ENCODE results near the gene SPECC1L.

The SPECC1L gene, protein sequence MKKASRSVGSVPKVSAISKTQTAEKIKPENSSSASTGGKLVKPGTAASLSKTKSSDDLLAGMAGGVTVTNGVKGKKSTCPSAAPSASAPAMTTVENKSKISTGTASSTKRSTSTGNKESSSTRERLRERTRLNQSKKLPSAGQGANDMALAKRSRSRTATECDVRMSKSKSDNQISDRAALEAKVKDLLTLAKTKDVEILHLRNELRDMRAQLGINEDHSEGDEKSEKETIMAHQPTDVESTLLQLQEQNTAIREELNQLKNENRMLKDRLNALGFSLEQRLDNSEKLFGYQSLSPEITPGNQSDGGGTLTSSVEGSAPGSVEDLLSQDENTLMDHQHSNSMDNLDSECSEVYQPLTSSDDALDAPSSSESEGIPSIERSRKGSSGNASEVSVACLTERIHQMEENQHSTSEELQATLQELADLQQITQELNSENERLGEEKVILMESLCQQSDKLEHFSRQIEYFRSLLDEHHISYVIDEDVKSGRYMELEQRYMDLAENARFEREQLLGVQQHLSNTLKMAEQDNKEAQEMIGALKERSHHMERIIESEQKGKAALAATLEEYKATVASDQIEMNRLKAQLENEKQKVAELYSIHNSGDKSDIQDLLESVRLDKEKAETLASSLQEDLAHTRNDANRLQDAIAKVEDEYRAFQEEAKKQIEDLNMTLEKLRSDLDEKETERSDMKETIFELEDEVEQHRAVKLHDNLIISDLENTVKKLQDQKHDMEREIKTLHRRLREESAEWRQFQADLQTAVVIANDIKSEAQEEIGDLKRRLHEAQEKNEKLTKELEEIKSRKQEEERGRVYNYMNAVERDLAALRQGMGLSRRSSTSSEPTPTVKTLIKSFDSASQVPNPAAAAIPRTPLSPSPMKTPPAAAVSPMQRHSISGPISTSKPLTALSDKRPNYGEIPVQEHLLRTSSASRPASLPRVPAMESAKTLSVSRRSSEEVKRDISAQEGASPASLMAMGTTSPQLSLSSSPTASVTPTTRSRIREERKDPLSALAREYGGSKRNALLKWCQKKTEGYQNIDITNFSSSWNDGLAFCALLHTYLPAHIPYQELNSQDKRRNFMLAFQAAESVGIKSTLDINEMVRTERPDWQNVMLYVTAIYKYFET

GRCh38 chr22:24270556-24271385 lies at the start of gene SPECC1L:
Gene SPECC1L, plus strand, starts transcription at chr22:24270831. Its CDS starts 31,401 bp downstream, at chr22:24302232.
- DNase-seq (peak; percentile 90), ATAC-seq (ENCODE audit: insufficient read depth, low read depth) (peak; percentile 93)
- TF ChIP-seq EZH2 (IDR thresholded peaks at IDR 0.05; ENCODE audit: borderline replicate concordance, low read depth, low read length, severe bottlenecking) = no peak
- TF ChIP-seq, protein P1, sequence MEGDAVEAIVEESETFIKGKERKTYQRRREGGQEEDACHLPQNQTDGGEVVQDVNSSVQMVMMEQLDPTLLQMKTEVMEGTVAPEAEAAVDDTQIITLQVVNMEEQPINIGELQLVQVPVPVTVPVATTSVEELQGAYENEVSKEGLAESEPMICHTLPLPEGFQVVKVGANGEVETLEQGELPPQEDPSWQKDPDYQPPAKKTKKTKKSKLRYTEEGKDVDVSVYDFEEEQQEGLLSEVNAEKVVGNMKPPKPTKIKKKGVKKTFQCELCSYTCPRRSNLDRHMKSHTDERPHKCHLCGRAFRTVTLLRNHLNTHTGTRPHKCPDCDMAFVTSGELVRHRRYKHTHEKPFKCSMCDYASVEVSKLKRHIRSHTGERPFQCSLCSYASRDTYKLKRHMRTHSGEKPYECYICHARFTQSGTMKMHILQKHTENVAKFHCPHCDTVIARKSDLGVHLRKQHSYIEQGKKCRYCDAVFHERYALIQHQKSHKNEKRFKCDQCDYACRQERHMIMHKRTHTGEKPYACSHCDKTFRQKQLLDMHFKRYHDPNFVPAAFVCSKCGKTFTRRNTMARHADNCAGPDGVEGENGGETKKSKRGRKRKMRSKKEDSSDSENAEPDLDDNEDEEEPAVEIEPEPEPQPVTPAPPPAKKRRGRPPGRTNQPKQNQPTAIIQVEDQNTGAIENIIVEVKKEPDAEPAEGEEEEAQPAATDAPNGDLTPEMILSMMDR (IDR thresholded peaks at IDR 0.05; ENCODE audit: borderline replicate concordance, extremely low read depth, low read length, poor library complexity, severe bottlenecking) = peak; percentile 42
- Histone ChIP-seq H3K27me3 (ENCODE audit: insufficient read depth, low read length, poor library complexity) (no peaks in the 10 kb centered on the region), H3K36me3 (ENCODE audit: insufficient read depth, low read length) (peaks cover 8% of the 10 kb centered on the region), H3K4me2 (ENCODE audit: insufficient read depth, low read length) (peak within 1 kb of the TSS; percentile 71), H3K4me1 (ENCODE audit: insufficient read depth, low read length) (peaks cover 34% of the 10 kb centered on the region), H3K9ac (ENCODE audit: low read depth, low read length) (peak within 1 kb of the TSS; percentile 95), H3K9me3 (ENCODE audit: insufficient read depth, low read length, severe bottlenecking) (no peaks in the 10 kb centered on the region), H2AFZ (ENCODE audit: low read depth, low read length) (peak within 1 kb of the TSS; percentile 98), H4K20me1 (ENCODE audit: insufficient read depth, low read length) (peaks cover 7% of the 10 kb centered on the region), H3K27ac (ENCODE audit: low read length) (peak within 1 kb of the TSS; percentile 97), H3K4me3 (ENCODE audit: low read depth in 1 of 2, low read length in 2 of 2) (peak within 1 kb of the TSS; percentile 63 to 91), H3K79me2 (ENCODE audit: insufficient read depth, low read length) (peaks cover 50% of the 10 kb centered on the region)

GRCh38 chr22:24224468-24224867 lies 46.2 kb upstream of the SPECC1L start:
- TF ChIP-seq, protein P1 (IDR thresholded peaks at IDR 0.05; ENCODE audit: borderline replicate concordance, extremely low read depth, low read length, poor library complexity, severe bottlenecking) = no peak
- TF ChIP-seq EZH2 (IDR thresholded peaks at IDR 0.05; ENCODE audit: borderline replicate concordance, low read depth, low read length, severe bottlenecking) = no peak
- DNase-seq = no peak
- H3K36me3 ChIP-seq (ENCODE audit: insufficient read depth, low read length) = no peaks in the 10 kb centered on the region
- no peak overlapping the region for H2AFZ ChIP-seq (ENCODE audit: low read depth, low read length)
- H3K27me3 ChIP-seq (ENCODE audit: insufficient read depth, low read length, poor library complexity) = no peaks in the 10 kb centered on the region
- no peaks in the 10 kb centered on the region for H3K79me2 ChIP-seq (ENCODE audit: insufficient read depth, low read length)
- ATAC-seq (ENCODE audit: insufficient read depth, low read depth) = no peak
- no peak overlapping the region for H3K27ac ChIP-seq (ENCODE audit: low read length)
- no peaks in the 10 kb centered on the region for H3K4me1 ChIP-seq (ENCODE audit: insufficient read depth, low read length)
- H3K9me3 ChIP-seq (ENCODE audit: insufficient read depth, low read length, severe bottlenecking) = peaks cover 5% of the 10 kb centered on the region
- H3K4me3 ChIP-seq (ENCODE audit: low read depth in 1 of 2, low read length in 2 of 2) = no peak overlapping the region
- H3K4me2 ChIP-seq (ENCODE audit: insufficient read depth, low read length) = no peak overlapping the region
- H4K20me1 ChIP-seq (ENCODE audit: insufficient read depth, low read length) = no peaks in the 10 kb centered on the region
- H3K9ac ChIP-seq (ENCODE audit: low read depth, low read length) = no peak overlapping the region

GRCh38 chr22:24225044-24225601 lies 45.5 kb upstream of the SPECC1L start:
- no peaks in the 10 kb centered on the region for H3K4me1 ChIP-seq (ENCODE audit: insufficient read depth, low read length)
- H3K79me2 ChIP-seq (ENCODE audit: insufficient read depth, low read length) = no peaks in the 10 kb centered on the region
- ATAC-seq (ENCODE audit: insufficient read depth, low read depth) (no peak), DNase-seq (no peak)
- H2AFZ ChIP-seq (ENCODE audit: low read depth, low read length) = no peak overlapping the region
- H3K27ac ChIP-seq (ENCODE audit: low read length) = no peak overlapping the region
- no peak overlapping the region for H3K4me2 ChIP-seq (ENCODE audit: insufficient read depth, low read length)
- H3K9ac ChIP-seq (ENCODE audit: low read depth, low read length) = no peak overlapping the region
- H3K36me3 ChIP-seq (ENCODE audit: insufficient read depth, low read length) = no peaks in the 10 kb centered on the region
- no peak overlapping the region for H3K4me3 ChIP-seq (ENCODE audit: low read depth in 1 of 2, low read length in 2 of 2)
- no peaks in the 10 kb centered on the region for H3K27me3 ChIP-seq (ENCODE audit: insufficient read depth, low read length, poor library complexity)
- peaks cover 5% of the 10 kb centered on the region for H3K9me3 ChIP-seq (ENCODE audit: insufficient read depth, low read length, severe bottlenecking)
- TF ChIP-seq EZH2 (IDR thresholded peaks at IDR 0.05; ENCODE audit: borderline replicate concordance, low read depth, low read length, severe bottlenecking) = no peak
- TF ChIP-seq, protein P1 (IDR thresholded peaks at IDR 0.05; ENCODE audit: borderline replicate concordance, extremely low read depth, low read length, poor library complexity, severe bottlenecking) = no peak
- no peaks in the 10 kb centered on the region for H4K20me1 ChIP-seq (ENCODE audit: insufficient read depth, low read length)
